Heart right ventricle (tissue), 16 donors: ENCODE measurements around the gene CALY. TPM values are rescaled to one million over a fixed set of nuclear protein-coding genes. Genes with fewer than 3 reads are reported as not detected.

Experiments used
- ATAC-seq, 8 donors: fragments of 200-7000 bp; cut with Tn5 transposase; one replicate each; pipeline ENCODE4 v1.9.1; 2020; ENCODE audit warnings: mild to moderate bottlenecking in 8 of 8, moderate library complexity in 8 of 8, moderate number of reproducible peaks in 1 of 8
- DNase-seq, 2 donors: peaks; one replicate each; pipeline ENCODE4 v3.0.0-alpha.2; 2020
- H3K27ac ChIP-seq, 10 donors: fragments of 200-600 bp; sonication (generic) in 2 of 10; one replicate each; pipeline versions ENCODE4 v1.5.0 to v1.8.0; 2020 to 2022; ENCODE audit warnings: mild to moderate bottlenecking in 3 of 10
- H3K27me3 ChIP-seq, 7 donors: fragments of 200-600 bp; one replicate each; pipeline ENCODE4 v1.8.0; 2021 to 2022; ENCODE audit warnings: mild to moderate bottlenecking in 2 of 7
- H3K36me3 ChIP-seq, 9 donors: fragments of 200-600 bp; sonication (generic) in 1 of 9; one replicate each; pipeline versions ENCODE4 v1.5.0 to v1.8.0; 2020 to 2022; ENCODE audit warnings: mild to moderate bottlenecking in 2 of 9
- H3K4me1 ChIP-seq, 9 donors: fragments of 200-600 bp; sonication (generic) in 1 of 9; one replicate each; pipeline versions ENCODE4 v1.5.0 to v1.8.0; 2020 to 2022; ENCODE audit warnings: mild to moderate bottlenecking in 4 of 9
- H3K4me3 ChIP-seq, 10 donors: fragments of 200-600 bp; sonication (generic) in 2 of 10; one replicate each; pipeline versions ENCODE4 v1.5.0 to v1.8.0; 2020 to 2022; ENCODE audit warnings: mild to moderate bottlenecking in 7 of 10, moderate library complexity in 2 of 10
- H3K9me3 ChIP-seq, 11 donors: fragments of 200-600 bp in 10 of 11; sonication (generic) in 2 of 11; one replicate each; pipeline versions ENCODE4 v1.5.0 to v1.8.0; 2013 to 2022; ENCODE audit warnings: mild to moderate bottlenecking in 2 of 11, control low read depth in 1 of 11, moderate library complexity in 1 of 11
- CTCF ChIP-seq, 9 donors: fragments of 200-600 bp; sonication (generic) in 2 of 9; IDR thresholded peaks; one replicate each; pipeline versions ENCODE4 v1.5.0 to v1.8.0; 2021 to 2022; ENCODE audit warnings: antibody characterized with exemption in 9 of 9, mild to moderate bottlenecking in 5 of 9, moderate library complexity in 1 of 9
- WGBS, 2 donors: extraction: QIAGEN DNeasy Blood & Tissue Kit; methylation state at CpG; one replicate each; pipeline ENCODE4 v1.1.7; 2013; ENCODE audit warnings: inconsistent platforms in 1 of 2; 5-methylcytosine and 5-hydroxymethylcytosine counted together
- intact Hi-C, 10 donors: fragments of 100-400 bp; cut with DNase I; formaldehyde crosslinking; loops; one replicate each; pipeline versions ENCODE4 v1.11.1 to v1.14.2; 2022
- polyA plus RNA-seq, 2 donors: library from polyadenylated mRNA; stranded (reverse); fragments of 200-250 nt; gene quantifications; one replicate each; pipeline ENCODE4 v1.2.3, GENCODE V29; 2013
- total RNA-seq, 10 donors: library from RNA; stranded (reverse); fragmentation: NEBNext Ultra II Directional in 3 of 10; extraction: Animal tissue kit (Norgen Biotek cat#: 25700) in 3 of 10; gene quantifications; one replicate each; pipeline versions ENCODE4 v1.2.1 to v1.2.4, GENCODE V29; 2021 to 2023
- donor health status: Arrhythmogenic right ventricular cardiomyopathy.
- donor health status: ischemic (EF 13 %, LVEDD 7.1; RV severe dilation, severe dysfunction).
- donor health status: healthy with polysubstance abuse.
- donor health status: DM: no; HTN: yes; CAD: no.
- donor health status: DM: no; HTN: no; CAD: no.
- donor health status: ischemic (EF 25% LVEDD 6.9; RV normal size, moderate dysfunction).
- donor health status: ischemic (EF 25% LVEDD 5.7; RV mildly dilated, moderate dysfunction).
- donor health status: healthy.
- donor health status: DM: yes; HTN: yes; CAD: no.
- donor health status: Ischemic cardiomyopathy.
- donor health status: ischemic (EF 35%, LVEDD 5.7; RV mildly dilated, moderate dysfunction).
- donor health status: nonischemic (EF 11% LVEDD 7.7; RV severe dilation, severe dysfunction).
- donor health status: DM: yes; HTN: yes; CAD: no.
- donor health status: PGD.
- donor health status: ischemic (EF 29% LVEDD 5.4; RV normal size, mild dysfunction).
- donor health status: nonischemic (EF 23%, LVEDD 6.1; RV moderate dilation, normal function).

Gene CALY
- total and polyA plus RNA-seq, 12 donors = 0.09 to 0.77 TPM; not detected in 10

- Histone ChIP-seq H3K4me1 (peaks cover 12 to 24% (median 20%) of the 10 kb centered on the region in 9 donors), H3K36me3 (no peaks in the 10 kb centered on the region), H3K27ac (no peak overlapping the region), H3K9me3 (no peaks in the 10 kb centered on the region), H3K4me3 (peak overlapping the region; percentile 1 to 54 (median 38)), H3K27me3 (peaks cover 28 to 84% (median 75%) of the 10 kb centered on the region in 7 donors)
- WGBS, 2 donors = 3 to 6% methylated on average over 74 of the region's 75 CpGs
- peak in 1 of 2 donors; percentile 56 for DNase-seq
- ATAC-seq = peak; percentile 8 to 42 (median 20)
- TF ChIP-seq CTCF (IDR thresholded peaks at IDR 0.05) = no peak
- intact Hi-C loops = loop anchor here in 1 of 10 donors (10.0 kb wide), 1 partner anchor 189 kb away; the partner anchor contains the start of gene CYP2E1
Measured at GRCh38 chr10:133335246-133336117, 1.2 kb downstream of the CALY start.

GRCh38 chr10:133334503-133335245, 2.0 kb downstream of the CALY start:
- WGBS, 2 donors = 18 to 21% methylated on average over 38 to 51 of the region's 51 CpGs
- TF ChIP-seq CTCF (IDR thresholded peaks at IDR 0.05) = no peak
- no peaks in the 10 kb centered on the region for H3K36me3 ChIP-seq
- ATAC-seq (peak in 5 of 8 donors; percentile 8 to 41 (median 30)), DNase-seq (no peak)
- peak overlapping the region; percentile 1 to 54 (median 38) for H3K4me3 ChIP-seq
- no peak overlapping the region for H3K27ac ChIP-seq
- H3K27me3 ChIP-seq = peaks cover 28 to 80% (median 74%) of the 10 kb centered on the region in 7 donors
- peaks cover 13 to 29% (median 22%) of the 10 kb centered on the region in 9 donors for H3K4me1 ChIP-seq
- no peaks in the 10 kb centered on the region for H3K9me3 ChIP-seq
- intact Hi-C loops = loop anchor here in 3 of 10 donors (5.0 to 10.0 kb wide), 2 partner anchors 190 to 273 kb away; partner anchors contain the start of gene CYP2E1 (in 1 of the 3)

- H3K27ac ChIP-seq = no peak overlapping the region
- ATAC-seq (no peak), DNase-seq (no peak)
- 79 to 83% methylated on average over 29 to 30 of the region's 30 CpGs for WGBS, 2 donors
- no peak overlapping the region for H3K4me3 ChIP-seq
- H3K27me3 ChIP-seq = peaks cover 39 to 82% (median 81%) of the 10 kb centered on the region in 7 donors
- no peaks in the 10 kb centered on the region for H3K36me3 ChIP-seq
- intact Hi-C loops = loop anchor here in 3 of 10 donors (5.0 to 10.0 kb wide), 2 partner anchors 192 to 274 kb away; partner anchors contain the start of gene CYP2E1 (in 1 of the 3)
- H3K4me1 ChIP-seq = peaks cover 13 to 33% (median 22%) of the 10 kb centered on the region in 9 donors
- H3K9me3 ChIP-seq = no peaks in the 10 kb centered on the region
- no peak for TF ChIP-seq CTCF (IDR thresholded peaks at IDR 0.05)
Measured at GRCh38 chr10:133332936-133333699, 3.6 kb downstream of the CALY start.
